ENCODE results near the gene HARBI1.
A peak's percentile ranks its signal among the peaks of the same experiment; 100 is the strongest.
"Not testable (repeated sequence)": the region's sequence is repeated elsewhere in the genome, so short reads cannot be mapped to it uniquely, and the experiment has no call there.

HARBI1 gene

DNA sequence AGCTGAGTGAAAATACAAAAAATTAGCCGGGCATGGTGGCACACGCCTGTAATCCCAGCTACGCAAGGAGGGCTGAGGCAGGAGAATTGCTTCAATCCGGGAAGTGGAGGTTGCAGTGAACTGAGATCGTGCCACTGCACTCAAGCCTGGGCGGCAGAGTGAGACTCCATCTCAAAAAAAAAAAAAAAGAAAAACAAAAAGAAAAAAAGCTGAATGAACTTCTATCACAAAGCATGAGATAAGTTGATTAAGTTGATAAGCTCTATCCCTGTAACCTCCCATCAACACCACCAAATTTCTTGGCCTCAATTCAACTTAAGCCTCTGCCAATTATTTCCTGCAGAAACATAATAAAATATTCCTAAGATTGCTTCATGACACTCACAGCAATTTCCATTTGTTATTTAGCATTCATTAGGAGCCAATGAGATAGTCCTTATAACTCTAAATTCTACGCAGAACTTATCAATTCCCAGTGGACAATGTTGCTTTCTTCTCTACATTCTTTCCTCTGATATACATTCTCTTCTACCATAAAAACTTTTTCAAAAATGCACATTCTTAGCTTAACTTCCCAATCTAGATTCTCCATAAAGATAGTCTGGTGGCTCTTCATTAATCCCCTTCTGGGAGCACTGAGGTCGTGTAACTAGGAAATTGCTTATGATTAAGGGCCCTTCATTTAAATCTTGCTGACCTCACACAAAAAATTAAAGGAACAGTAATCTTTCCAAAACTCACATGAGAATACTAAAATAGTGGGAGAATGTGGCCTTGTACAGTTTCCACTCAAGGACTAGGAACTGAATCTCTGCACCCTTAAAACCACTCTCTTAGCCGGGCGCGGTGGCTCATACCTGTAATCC lies 26.1 kb downstream of the HARBI1 start:
- peaks cover 26% of the 10 kb centered on the region for H3K4me1 ChIP-seq (ENCODE audit: control insufficient read depth, low read length)
- H3K4me2 ChIP-seq (ENCODE audit: low read length), result 0 out of 2 replicates have a peak overlapping the region, but pooled peaks have one; percentile 20
- H3K79me2 ChIP-seq (ENCODE audit: control insufficient read depth, low read length), result peaks cover 78% of the 10 kb centered on the region
- no peak overlapping the region for H3K27ac ChIP-seq (ENCODE audit: low read depth, low read length)
- TF ChIP-seq, protein P1, sequence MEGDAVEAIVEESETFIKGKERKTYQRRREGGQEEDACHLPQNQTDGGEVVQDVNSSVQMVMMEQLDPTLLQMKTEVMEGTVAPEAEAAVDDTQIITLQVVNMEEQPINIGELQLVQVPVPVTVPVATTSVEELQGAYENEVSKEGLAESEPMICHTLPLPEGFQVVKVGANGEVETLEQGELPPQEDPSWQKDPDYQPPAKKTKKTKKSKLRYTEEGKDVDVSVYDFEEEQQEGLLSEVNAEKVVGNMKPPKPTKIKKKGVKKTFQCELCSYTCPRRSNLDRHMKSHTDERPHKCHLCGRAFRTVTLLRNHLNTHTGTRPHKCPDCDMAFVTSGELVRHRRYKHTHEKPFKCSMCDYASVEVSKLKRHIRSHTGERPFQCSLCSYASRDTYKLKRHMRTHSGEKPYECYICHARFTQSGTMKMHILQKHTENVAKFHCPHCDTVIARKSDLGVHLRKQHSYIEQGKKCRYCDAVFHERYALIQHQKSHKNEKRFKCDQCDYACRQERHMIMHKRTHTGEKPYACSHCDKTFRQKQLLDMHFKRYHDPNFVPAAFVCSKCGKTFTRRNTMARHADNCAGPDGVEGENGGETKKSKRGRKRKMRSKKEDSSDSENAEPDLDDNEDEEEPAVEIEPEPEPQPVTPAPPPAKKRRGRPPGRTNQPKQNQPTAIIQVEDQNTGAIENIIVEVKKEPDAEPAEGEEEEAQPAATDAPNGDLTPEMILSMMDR (IDR thresholded peaks at IDR 0.05; ENCODE audit: low read depth, low read length, poor library complexity, severe bottlenecking), result no peak
- no peak for TF ChIP-seq EZH2phosphoT487 (IDR thresholded peaks at IDR 0.05; ENCODE audit: borderline replicate concordance, low read length)
- no peaks in the 10 kb centered on the region for H3K36me3 ChIP-seq (ENCODE audit: control insufficient read depth, low read length)
- H3K9me3 ChIP-seq (ENCODE audit: control insufficient read depth, insufficient read depth, low read length), result no peaks in the 10 kb centered on the region
- H3K9me2 ChIP-seq (replicated peaks; ENCODE audit: control insufficient read depth, low read length), result no peaks in the 10 kb centered on the region
- H3F3A ChIP-seq (ENCODE audit: control insufficient read depth, insufficient read depth), result no peaks in the 10 kb centered on the region
- no peaks in the 10 kb centered on the region for H3K27me3 ChIP-seq (ENCODE audit: control insufficient read depth, low read length)
- no peaks in the 10 kb centered on the region for H4K20me1 ChIP-seq (ENCODE audit: control insufficient read depth, insufficient read depth, low read depth, low read length)
- H3K4me3 ChIP-seq (ENCODE audit: low read length), result no peak overlapping the region

DNA sequence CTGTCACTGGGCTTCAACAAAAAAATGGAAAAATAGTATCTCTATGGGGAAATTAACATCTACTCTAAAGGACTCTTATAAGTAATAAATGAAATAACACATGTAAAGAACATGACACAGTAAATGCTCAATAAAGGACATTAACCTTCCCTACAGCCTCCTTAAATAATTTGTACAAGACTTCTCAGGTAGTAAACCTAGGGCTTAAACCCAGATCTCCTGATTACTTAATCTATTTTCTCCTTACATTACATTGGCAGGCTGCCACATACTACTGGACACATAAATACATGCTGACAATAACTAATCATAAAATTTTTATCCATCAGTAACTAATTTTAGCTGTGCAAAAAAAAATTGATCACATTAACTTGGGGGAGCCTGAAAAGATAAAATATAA lies 28.1 kb downstream of the HARBI1 start:
- no peak overlapping the region for H3K27ac ChIP-seq (ENCODE audit: low read depth, low read length)
- no peaks in the 10 kb centered on the region for H3F3A ChIP-seq (ENCODE audit: control insufficient read depth, insufficient read depth)
- H3K9me3 ChIP-seq (ENCODE audit: control insufficient read depth, insufficient read depth, low read length), result no peaks in the 10 kb centered on the region
- no peaks in the 10 kb centered on the region for H3K36me3 ChIP-seq (ENCODE audit: control insufficient read depth, low read length)
- H3K4me3 ChIP-seq (ENCODE audit: low read length), result no peak overlapping the region
- no peaks in the 10 kb centered on the region for H3K9me2 ChIP-seq (replicated peaks; ENCODE audit: control insufficient read depth, low read length)
- H3K4me2 ChIP-seq (ENCODE audit: low read length), result no peak overlapping the region
- peaks cover 18% of the 10 kb centered on the region for H3K4me1 ChIP-seq (ENCODE audit: control insufficient read depth, low read length)
- peaks cover 87% of the 10 kb centered on the region for H3K79me2 ChIP-seq (ENCODE audit: control insufficient read depth, low read length)
- no peaks in the 10 kb centered on the region for H3K27me3 ChIP-seq (ENCODE audit: control insufficient read depth, low read length)
- TF ChIP-seq, protein P1 (IDR thresholded peaks at IDR 0.05; ENCODE audit: low read depth, low read length, poor library complexity, severe bottlenecking), result no peak
- no peak for TF ChIP-seq EZH2phosphoT487 (IDR thresholded peaks at IDR 0.05; ENCODE audit: borderline replicate concordance, low read length)
- H4K20me1 ChIP-seq (ENCODE audit: control insufficient read depth, insufficient read depth, low read depth, low read length), result no peaks in the 10 kb centered on the region

DNA sequence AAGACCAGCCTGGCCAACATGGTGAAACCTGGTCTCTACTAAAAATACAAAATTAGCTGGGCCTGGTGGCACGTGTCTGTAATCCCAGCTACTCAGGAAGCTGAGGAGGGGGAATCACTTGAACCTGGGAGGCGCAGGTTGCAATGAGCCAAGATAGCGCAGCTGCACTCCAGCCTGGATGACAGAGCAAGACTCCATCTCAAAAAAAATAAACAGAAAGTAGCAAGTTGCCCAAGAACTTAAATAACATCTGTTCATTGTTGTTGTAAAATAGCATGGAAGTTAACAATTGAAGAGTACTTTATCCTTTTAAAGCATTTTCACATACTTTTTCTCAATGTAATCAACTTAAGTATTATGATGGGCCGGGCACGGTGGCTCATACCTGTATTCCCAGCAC lies 28.9 kb downstream of the HARBI1 start:
- H3K79me2 ChIP-seq (ENCODE audit: control insufficient read depth, low read length), result peaks cover 80% of the 10 kb centered on the region

DNA sequence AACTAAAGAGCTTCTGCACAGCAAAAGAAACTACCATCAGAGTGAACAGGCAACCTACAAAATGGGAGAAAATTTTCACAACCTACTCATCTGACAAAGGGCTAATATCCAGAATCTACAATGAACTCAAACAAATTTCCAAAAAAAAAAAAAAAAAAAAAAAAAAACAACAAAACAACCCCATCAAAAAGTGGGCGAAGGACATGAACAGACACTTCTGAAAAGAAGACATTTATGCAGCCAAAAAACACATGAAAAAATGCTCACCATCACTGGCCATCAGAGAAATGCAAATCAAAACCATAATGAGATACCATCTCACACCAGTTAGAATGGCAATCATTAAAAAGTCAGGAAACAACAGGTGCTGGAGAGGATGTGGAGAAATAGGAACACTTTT lies 33.5 kb downstream of the HARBI1 start:
- H3K27me3 ChIP-seq (ENCODE audit: control insufficient read depth, low read length); H3K4me3 ChIP-seq (ENCODE audit: low read length); H3K9me2 ChIP-seq (replicated peaks; ENCODE audit: control insufficient read depth, low read length); H3K4me1 ChIP-seq (ENCODE audit: control insufficient read depth, low read length); H3K9me3 ChIP-seq (ENCODE audit: control insufficient read depth, insufficient read depth, low read length); H3K4me2 ChIP-seq (ENCODE audit: low read length); H3K27ac ChIP-seq (ENCODE audit: low read depth, low read length); H3K36me3 ChIP-seq (ENCODE audit: control insufficient read depth, low read length); H4K20me1 ChIP-seq (ENCODE audit: control insufficient read depth, insufficient read depth, low read depth, low read length); H3F3A ChIP-seq (ENCODE audit: control insufficient read depth, insufficient read depth): not testable (repeated sequence)
- H3K79me2 ChIP-seq (ENCODE audit: control insufficient read depth, low read length), result peaks cover 74% of the 10 kb centered on the region

More for the DNA sequence above, 28.9 kb downstream of the HARBI1 start:
- Histone ChIP-seq H3K4me2 (ENCODE audit: low read length) (no peak overlapping the region), H3F3A (ENCODE audit: control insufficient read depth, insufficient read depth) (no peaks in the 10 kb centered on the region), H3K27ac (ENCODE audit: low read depth, low read length) (no peak overlapping the region), H4K20me1 (ENCODE audit: control insufficient read depth, insufficient read depth, low read depth, low read length) (no peaks in the 10 kb centered on the region), H3K4me3 (ENCODE audit: low read length) (no peak overlapping the region), H3K9me3 (ENCODE audit: control insufficient read depth, insufficient read depth, low read length) (no peaks in the 10 kb centered on the region), H3K36me3 (ENCODE audit: control insufficient read depth, low read length) (no peaks in the 10 kb centered on the region), H3K27me3 (ENCODE audit: control insufficient read depth, low read length) (no peaks in the 10 kb centered on the region), H3K4me1 (ENCODE audit: control insufficient read depth, low read length) (peaks cover 18% of the 10 kb centered on the region), H3K9me2 (replicated peaks; ENCODE audit: control insufficient read depth, low read length) (no peaks in the 10 kb centered on the region)
- TF ChIP-seq, protein P1 (IDR thresholded peaks at IDR 0.05; ENCODE audit: low read depth, low read length, poor library complexity, severe bottlenecking), result no peak
- no peak for TF ChIP-seq EZH2phosphoT487 (IDR thresholded peaks at IDR 0.05; ENCODE audit: borderline replicate concordance, low read length)

Data from DOHH2 (cell line).